ENCODE data around the gene NINJ2.
"Not testable (repeated sequence)": the region's sequence is repeated elsewhere in the genome, so short reads cannot be mapped to it uniquely, and the experiment has no call there.

Gene NINJ2

DNA sequence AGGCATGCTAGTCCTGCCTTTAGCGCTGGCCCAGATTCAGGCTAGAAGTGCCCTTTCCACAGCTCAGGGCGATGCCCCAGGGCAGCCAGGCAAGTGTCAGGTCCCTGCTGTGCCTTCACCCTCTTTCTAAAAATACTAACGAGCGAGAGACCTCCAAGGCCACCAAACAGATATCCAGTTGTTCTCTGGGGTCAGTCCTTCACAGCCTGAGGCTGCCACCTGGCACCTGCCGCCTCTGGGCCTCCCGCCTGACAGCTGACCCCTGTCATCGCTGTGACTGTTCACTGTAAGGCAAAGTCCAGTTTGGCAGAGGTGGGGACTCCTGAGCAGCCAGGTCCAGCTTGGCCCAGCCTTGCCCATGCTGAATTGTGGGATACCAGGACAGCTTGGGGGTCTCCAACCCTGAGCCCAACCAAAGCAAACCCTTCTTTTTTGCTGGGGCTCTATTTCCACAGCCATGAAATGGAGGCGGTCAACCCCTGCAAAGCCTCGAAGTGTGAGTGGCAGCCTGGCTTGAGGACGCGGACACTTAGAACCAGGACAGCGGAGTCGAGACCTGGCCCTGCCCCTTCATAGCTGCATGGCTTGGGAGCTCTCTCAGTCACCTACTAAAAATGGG lies 79.9 kb downstream of the NINJ2 start:
- DNase-seq, result no peak

DNA sequence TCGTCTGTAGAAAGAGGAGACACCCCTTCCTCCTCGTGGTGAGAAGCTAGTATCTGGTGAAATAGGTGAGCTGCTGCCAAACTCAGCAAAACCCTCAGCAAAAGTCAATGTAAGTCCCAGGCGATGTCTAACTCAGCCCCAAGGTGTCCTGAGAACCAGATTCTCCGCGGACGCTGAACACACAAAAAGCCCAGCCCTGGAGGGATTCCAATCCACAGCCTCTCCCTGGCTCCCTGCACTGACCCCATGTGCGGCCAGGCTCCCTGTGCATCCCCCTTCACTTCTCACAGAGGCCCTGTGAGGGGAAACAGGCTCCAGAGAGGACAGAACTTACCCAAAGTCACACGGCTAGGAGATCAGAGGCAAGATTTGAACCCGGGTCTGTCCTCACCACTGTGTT lies 81.5 kb downstream of the NINJ2 start:
- DNase-seq, result no peak

DNA sequence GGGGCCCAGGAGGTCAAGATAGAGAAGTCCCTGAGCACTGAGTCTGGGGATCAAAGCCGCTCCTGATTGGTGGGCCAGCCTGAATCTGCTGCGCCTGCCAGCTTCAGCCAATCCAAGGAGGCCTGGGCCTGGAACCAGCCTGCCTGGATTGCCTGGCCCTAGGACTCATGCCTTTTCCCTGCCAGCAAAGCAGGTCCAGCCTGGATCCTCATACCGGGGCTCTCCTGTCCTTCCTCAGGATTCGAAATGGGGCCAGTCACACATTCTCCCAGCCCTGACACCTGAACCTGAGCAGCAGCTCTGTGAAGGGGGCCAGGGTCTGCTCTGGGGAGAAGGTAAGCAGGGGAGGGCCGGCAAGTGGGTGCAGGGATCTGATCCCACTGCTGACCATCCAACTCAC lies 81.9 kb downstream of the NINJ2 start:
- no peak for DNase-seq

DNA sequence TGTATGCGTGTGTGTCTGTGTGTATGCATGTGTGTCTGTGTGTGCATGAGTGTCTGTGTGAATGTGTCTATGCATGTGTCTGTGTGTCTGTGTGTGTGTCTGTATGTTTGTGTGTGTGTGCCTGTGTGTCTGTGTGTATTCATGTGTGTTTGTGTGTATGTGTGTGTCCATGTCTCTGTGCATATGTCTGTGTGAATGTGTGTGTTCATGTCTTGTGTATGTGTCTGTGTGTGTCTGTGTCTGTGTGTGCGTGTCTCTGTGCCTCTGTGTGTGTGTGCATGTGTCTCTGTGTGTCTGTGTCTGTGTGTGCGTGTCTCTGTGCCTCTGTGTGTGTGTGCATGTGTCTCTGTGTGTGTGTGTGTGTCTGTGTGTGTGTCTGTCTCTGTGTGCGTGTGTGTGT lies 82.4 kb downstream of the NINJ2 start:
- DNase-seq, result no peak

DNA sequence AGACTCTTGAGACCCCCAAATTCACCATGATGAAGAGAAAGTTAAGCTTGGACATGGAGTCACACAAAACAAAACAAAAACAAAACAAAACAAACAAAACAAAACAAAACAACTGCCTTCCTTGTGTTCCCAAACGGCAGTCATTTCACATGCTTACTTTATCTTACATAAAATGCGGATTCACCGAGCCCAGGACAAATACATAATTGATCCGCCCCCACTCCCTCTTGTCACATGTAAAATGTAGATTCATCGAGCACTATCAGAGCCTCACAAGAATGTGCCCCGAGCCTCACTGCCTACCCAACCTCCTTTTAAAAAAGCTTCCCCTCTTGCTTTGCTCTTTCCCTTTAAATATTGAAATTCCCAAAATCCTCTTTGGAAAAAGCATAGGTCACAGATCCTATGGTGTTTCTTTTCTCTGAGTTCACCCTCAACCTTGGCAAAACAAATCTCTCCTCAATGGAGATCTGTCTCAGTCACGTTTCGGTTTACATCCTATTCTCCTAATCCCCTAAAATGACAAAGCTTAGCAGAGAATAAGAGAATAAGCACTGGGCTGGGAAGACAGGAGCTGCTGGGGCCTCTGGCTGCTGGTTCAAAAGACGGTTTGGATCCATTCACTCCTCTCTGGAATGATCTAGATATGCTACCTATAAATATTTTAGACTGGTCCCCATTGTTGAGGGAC lies 83.7 kb downstream of the NINJ2 start:
- DNase-seq, result no peak

DNA sequence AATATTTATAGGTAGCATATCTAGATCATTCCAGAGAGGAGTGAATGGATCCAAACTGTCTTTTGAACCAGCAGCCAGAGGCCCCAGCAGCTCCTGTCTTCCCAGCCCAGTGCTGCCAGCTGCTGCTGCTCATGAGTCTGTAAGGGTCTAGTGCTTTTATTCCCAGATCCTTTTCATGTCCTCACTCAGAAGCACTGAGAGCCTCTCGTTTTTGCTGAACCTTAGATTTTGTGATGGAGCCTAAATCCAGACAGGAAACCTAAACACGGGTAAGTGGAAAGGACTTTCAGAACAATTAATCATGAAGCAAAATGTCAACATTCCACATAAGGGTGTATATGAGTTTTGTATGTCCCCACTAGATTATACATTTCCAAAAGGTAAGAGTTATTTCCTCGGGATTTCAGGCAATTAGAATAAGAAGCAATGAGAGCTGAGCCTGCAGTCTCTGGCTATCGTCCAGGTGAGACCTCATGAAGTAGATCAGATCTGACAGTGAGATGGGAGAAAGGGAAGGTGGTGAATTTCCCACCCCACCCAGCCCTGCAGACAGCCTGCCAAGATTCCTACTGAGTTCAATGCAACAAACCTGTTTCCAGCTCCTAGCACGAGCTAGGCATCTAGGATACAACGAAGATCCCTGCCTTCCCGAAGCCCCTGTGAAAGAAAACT lies 84.4 kb downstream of the NINJ2 start:
- no peak for DNase-seq

DNA sequence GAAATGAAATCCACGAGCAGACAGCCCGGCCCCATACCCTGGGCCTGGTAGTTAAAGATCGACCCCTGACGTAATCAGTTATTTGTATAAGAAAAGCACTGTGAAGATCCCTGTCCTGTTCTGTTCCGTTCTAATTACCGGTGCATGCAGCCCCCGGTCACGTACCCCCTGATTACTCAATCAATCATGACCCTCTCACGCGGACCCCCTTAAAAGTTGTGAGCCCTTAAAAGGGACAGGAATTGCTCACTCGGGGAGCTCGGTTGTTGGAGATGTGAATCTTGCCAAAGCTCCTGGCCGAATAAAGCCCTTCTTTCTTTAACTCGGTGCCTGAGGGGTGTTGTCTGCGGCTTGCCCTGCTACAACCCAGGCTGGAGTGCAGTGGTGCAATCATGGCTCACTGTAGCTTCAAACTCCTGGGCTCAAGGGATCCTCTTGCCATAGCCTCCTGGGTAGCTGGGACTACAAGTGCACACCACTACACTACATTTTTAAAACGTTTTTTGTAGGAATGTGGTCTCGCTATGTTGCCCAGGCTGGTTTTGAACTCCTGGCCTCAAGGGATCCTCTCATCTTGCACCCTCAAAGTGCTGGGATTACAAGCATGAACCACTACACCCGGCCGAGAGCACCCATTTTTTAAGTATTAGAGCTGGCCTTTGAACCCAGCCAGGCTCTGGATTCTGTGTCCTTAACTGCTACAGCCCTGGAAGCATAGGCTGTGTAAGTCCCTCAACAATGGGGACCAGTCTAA lies 85.1 kb downstream of the NINJ2 start:
- DNase-seq, result not testable (repeated sequence)

DNA sequence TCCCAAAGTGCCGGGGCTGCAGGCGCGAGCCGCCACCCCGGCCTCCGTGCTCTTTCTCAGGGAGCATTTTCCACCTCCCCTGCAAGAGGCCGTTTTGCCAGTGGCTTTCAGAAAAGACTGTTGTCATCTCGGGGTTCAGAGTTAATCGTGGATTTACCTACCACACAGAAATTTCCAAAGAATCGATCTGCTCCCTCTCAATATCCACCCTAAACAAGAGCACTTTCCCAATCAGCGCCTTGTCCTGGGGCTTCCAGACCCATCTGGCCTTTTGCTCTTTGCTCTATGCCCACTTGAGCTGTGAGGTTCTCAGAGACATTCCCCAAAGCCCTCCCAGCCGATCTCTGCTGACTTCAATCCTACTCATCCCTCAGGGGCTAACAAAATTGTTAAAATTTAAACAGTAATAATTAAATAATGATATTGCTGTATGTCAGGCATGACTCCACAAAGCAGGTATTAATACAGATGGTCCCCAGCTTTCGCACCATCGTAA lies 86.6 kb downstream of the NINJ2 start:
- no peak for DNase-seq

DNA sequence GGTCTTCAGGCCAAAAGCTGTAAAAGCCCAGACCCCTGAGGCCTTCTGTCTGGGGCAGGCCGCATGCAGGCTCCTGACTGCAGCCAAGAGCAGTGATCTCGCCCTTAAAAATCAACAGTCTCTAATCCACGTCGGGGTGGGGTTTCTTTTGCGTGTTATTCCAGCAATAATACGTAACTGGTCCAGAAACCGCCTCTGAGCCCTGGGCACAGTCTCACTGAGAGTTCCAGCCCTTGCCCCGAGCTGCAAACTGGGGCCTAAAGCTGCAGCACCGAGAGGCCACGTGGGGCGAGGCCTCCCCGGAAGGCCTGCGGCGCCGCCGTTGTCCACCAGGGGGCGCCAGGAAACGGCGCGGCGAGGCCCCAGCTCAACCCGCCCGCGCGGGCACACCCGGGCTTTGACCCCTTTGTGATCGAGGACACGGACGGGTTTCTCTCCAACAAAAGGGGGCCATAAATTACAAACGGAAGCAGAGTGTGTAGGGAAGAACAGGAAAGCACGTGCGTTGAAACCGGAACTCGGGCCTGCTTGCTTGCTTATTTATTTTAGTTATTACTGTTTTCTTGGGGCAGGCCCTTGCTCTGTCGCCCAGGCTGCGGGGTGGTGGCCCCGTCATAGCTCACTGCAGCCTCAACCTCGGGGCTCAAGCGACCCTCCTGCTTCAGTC lies 87.2 kb downstream of the NINJ2 start:
- peak; percentile 86 for DNase-seq

DNA sequence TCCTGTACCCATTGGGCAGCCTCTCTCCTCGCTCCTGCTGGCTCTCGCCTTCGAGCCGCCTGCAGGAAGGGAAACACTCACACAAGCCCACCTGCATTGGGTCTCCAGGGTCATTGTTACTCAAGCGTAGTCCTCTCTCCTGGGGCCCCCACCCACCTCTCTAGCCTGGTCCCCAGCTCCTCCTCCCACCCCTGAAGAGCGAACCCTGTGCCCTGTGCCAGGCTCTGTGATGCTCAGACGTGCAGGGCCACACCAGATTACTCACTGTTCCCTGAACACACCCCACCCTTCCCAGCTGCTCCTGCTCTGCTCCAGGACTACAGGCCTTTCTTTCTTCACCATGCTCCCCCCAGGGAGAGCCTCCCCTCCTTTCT lies 88.1 kb downstream of the NINJ2 start:
- DNase-seq, result no peak

DNA sequence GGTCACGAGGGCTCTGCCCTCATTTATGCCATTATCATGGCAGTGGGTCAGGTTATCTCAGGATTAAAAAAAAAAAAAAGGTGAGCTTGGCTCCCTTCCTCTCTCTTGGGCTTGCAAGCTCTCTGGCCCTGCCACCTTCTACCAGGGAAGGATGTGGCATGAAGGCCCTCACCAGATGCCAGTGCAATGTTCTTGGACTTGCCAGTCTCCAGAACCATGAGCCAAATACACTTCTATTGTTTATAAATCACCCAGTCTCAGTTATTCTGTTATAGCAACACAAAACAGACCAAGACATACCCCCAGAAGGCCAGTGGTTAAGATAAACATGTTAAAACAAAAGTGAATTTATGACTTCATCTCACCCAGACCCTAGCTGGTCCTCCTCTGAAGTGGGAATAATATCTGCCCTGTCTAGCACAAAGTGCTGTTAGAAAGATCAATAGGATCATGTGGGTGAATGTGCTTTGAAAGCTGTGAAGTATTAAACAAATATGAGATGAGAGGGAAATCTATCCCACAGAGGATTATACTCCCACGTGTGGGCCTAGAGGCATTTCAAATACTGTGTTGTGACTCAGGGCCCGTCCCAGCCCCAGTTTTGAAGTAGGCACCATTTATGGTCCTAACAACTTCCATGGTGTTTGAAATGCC lies 88.6 kb downstream of the NINJ2 start:
- DNase-seq, result no peak

DNA sequence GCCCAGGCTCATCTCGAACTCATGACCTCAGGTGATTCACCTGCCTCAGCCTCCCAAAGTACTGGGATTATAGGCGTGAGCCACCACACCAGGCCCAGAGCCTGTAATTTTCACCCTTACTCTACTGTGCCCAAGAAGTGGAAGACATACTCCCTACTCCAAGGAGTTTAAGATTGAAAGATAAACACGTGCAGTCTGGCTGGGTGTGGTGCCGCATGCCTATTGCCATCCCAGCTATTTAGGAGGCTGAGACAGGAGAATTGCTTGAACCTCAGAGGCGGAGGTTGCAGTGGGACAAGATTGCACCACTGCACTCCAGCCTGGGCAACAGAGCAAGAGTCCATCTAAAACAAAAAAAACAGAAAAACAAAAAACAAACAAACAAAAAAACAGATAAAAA lies 90.0 kb downstream of the NINJ2 start:
- DNase-seq, result no peak

DNA sequence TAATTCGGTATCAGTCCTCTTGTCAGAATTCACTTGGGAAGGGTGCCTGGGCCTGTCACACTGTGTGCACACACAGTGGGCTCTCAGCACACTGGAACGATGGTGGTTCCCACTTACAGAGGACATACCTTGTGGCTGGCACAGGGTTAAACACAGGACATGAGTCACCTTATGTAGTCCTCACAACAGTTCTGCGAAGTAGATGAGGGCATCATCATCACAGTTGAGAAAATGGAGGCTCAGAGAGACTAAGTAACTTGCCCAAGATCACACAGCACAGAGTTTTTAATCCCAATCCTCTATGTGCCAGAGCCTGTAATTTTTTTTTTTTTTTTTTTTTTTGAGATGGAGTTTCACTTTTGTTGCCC lies 90.7 kb downstream of the NINJ2 start:
- DNase-seq, result no peak

DNA sequence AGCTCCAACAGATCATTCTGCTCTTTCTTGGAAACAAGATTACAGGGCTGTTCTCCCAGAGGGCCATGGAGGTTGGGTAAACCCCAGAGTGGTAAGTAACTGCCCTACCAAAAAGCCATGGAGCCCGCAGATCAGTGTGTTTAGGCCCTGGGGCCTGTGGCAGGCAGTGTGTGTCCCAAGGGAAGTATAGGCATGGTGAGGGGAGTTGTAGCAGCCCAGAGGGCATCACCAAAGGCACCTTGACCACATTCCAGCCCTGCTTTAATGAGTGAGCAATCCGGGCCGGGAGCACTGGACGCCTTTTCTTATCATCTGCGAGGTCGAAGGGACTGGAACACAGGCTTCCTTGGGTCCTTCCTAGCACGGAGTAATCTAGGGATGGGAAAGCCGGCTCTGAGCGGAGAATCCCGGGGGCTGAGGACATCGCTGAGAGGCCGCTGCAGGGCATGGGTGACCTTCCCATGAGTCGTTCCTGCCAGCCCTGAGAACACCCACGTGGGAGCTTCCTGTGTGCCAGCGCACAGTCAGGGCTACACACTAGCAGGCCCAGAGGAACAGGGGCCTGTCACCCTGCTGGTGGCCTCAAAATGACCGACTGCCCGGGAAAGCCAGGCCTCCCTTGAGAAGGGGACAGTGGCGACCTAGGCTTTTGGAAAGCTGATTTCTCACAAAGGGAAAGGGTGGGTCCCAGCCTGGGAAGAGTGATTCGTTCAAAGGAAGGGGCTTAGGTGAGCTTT lies 91.3 kb downstream of the NINJ2 start:
- no peak for DNase-seq

DNA sequence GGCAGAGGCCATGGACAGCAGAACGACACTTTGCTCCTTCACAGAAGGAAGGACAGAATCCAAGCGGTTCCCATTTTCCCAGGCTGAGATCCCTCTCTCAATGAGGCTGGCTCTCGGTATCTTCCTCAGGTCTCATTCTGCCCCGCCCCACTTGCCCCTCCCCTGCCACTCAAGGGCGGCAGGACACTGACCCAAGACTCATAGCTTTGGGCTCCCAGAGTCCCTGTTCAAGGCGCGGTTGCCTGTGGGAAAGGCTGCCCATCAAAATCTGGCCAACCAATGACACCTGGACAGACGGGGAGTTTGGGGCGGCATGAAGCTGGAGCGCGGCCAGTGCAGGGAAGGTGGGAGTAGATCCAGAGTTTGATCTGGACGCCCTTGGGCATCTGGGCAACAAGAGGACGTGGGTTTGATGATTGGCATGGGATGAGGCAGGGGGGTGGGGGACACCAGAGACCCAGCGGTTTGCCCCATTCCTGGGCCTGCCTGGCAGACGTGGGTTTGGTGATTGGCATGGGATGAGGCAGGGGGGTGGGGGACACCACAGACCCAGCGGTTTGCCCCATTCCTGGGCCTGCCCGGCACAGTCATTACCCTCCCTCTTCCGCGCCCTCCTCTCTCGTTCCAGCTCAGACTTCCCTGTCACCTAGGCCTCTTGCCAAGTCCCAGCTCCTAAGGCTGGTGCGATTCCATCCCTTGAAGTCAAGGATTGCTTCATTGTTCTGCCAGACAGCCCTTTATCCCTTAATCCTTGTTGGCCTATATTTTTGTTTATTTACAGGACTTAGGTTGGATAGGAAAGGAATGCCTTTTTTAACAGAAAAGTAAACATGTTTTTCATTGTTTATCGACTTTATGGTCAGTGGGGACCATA lies 92.1 kb downstream of the NINJ2 start:
- no peak for DNase-seq

DNA sequence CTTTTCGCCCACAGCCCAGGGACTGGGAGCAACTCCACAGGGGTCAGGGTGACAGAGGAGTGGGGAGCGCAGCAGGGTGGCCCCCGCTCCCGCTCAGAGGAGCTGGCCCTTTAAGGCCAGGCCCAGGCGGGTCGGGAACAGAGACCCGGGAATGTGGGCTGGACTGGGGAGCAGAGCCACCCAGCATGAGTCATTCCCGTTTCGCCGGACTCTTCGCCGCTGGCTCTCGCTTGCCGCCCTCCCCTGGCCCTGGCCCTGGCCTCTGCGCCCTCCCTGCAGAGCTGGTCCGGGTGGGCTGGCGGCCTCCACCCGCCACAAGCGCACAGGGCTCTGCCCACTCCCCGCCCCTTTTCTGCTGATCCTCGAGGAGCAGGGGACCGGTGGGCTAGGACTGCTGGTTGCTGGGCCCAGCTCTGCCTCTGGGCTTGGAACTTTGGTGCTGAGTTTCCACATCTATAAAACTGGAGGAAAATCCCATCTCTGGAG lies 92.8 kb downstream of the NINJ2 start:
- no peak for DNase-seq

DNA sequence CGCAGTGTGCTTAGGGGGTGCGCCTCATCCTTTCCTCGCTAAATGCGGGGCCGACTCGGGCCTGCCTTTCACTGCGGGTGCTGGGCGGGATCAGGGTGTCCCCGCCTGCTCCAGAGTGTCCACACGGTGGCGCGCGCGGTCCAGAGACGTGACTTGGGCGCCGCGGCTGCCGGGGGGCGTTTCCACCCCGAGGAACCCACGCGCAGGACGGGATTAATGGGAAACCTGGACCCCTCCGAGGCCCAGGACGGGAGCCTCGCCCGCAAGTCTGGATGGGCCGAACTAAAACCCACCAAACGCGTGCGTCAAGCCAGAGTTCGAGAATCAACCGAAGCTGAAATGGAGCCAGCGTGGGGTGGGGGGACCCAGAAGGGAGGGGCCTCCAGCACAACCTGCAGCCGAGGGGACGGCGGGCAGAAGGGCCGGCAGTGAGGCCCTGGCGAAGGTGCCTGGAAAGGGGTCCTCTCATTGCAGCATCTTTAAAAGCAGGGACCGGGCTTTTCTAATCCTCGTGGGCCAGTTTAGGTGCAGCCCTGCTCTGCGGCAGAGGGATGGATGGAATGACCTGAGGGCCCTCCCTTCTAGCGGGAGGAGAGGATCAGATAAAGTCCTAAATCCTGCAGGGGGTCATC lies 93.3 kb downstream of the NINJ2 start:
- DNase-seq, result peak; percentile 92

DNA sequence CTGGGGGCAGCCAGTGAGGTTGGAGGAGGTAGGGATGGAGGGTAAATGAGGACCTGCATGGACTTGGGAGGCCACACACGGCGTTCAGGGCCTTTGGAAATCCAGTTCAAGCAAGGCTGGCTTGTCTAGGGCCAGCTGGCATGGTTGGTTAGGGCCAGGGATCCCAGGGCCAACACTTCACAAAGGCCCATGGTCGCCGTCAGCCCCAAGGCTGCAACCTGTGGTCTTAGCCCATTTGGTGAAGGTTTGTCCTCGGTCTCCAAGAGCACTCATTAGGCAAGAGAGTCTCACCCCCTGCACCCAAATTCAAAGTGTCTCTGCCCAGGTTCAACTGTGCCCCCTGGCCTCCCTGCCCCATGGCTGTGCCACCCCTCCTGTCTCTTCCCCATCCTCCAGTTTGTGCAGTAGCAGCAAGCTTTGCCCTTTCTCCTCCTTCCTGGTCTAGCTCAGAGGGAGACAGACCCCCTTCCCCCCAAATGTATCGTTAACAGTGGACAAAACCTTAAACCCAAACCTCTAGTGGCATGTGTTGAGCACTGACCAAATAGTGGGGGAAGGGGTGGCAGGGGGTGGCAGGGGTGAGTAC lies 94.1 kb downstream of the NINJ2 start:
- no peak for DNase-seq

DNA sequence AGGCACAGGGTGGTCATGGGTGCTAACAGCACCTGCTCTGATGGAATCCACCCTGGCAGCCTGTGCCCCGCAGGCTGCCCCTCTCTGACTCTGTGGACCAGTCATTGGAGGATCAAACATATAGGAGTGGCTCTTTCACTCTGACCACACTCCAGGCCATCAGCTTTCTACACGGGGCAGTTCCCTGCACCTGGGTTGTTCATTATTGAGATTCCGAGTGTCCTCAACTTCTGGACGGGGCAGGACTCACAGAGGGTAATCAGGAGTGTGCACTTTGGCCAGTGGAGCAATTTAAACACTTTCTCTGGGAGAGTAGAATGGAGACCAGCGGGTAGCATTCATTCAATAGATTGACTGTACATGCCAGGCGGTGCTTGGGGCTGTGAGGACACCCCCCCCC lies 94.8 kb downstream of the NINJ2 start:
- no peak for DNase-seq

All from CD4-positive, alpha-beta T cell treated with Interleukin-6 for 4 hours (primary cell).